RWPE2 (cell line): ENCODE data around the gene CDS2.

Experiments used
- ATAC-seq: fragments of 200-7000 bp; cut with Tn5 transposase; 3 replicates; pipeline ENCODE4 v1.9.1; 2021; ENCODE audit warnings: low read depth
- DNase-seq: peaks from one replicate; pipeline ENCODE4 v3.0.0-alpha.2; 2020; ENCODE audit warnings: low spot score
- H3K27ac ChIP-seq: fragments of 450-650 bp; 2 replicates; pipeline ENCODE4 v1.5.1; 2017; ENCODE audit warnings: mild to moderate bottlenecking; ENCODE audit not compliant: poor library complexity, severe bottlenecking
- H3K27me3 ChIP-seq: fragments of 250-450 bp; sonication (Bioruptor Pico); 2 replicates; pipeline ENCODE4 v1.5.1; 2021; ENCODE audit warnings: mild to moderate bottlenecking, moderate library complexity; ENCODE audit not compliant: insufficient read depth, poor library complexity, severe bottlenecking
- H3K36me3 ChIP-seq: fragments of 250-450 bp; sonication (Bioruptor Pico); 2 replicates; pipeline ENCODE4 v1.5.1; 2020; ENCODE audit warnings: low read depth, mild to moderate bottlenecking, moderate library complexity
- H3K4me1 ChIP-seq: fragments of 250-450 bp; sonication (Bioruptor Pico); 2 replicates; pipeline ENCODE4 v1.5.1; 2021; ENCODE audit warnings: mild to moderate bottlenecking, moderate library complexity; ENCODE audit not compliant: insufficient read depth, poor library complexity, severe bottlenecking
- H3K4me3 ChIP-seq: fragments of 250-450 bp; sonication (Bioruptor Pico); 2 replicates; pipeline ENCODE4 v1.5.1; 2021; ENCODE audit warnings: mild to moderate bottlenecking, moderate library complexity; ENCODE audit not compliant: severe bottlenecking
- H3K9me3 ChIP-seq: fragments of 250-450 bp; sonication (Bioruptor Pico); 2 replicates; pipeline ENCODE4 v1.5.1; 2021; ENCODE audit warnings: mild to moderate bottlenecking, moderate library complexity; ENCODE audit not compliant: severe bottlenecking
- TF ChIP-seq, protein P1 (sequence below): fragments of 450-650 bp; IDR thresholded peaks from one replicate; pipeline ENCODE4 v1.5.1; 2017; ENCODE audit warnings: mild to moderate bottlenecking, moderate library complexity; ENCODE audit not compliant: poor library complexity, severe bottlenecking

The CDS2 gene

DNA sequence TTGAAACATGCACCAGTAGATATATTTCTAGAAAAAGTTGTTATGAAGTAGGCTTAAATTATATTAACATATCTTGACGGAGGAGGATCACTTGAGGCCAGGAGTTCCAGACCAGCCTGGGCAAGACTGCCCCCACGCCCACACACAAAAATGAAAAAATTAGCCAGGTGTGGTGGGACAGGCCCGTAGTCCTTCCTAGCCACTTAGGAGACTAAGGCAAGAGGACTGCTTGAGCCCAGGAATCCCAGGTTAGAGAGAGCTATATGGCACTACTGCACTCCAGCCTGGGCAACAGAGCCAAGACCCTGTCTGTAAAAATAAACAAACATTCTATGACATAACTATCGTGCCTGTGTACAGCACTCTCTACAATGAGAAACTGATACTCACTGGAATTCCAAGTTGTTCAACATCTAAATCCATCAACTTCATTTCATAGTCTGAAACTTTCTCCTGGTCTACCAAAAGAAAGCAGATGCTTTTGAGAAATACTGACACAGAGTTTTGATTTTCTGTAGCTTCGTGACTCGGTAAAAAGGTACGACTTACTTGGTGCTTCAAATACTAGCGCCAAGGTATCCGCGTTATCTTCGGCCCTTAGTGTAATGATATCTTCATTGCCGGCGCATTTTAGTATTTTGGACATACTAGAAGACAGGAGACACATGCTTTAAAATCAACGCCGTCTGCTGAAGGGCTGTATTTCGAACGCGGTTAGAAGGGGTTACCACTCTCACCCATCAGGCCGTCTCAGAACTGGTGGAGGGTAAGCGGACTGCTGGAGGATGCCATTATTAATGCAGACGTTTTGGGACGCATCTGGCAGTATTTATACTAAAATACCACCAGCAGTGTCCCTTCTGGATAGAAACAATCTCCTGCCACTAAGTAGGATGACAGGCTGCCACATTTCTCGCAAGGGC, 8.3 kb upstream of the CDS2 start:
- Histone ChIP-seq H3K4me3 (peak overlapping the region; percentile 60), H3K27me3 (no peaks in the 10 kb centered on the region), H3K4me1 (peaks cover 13% of the 10 kb centered on the region), H3K9me3 (no peaks in the 10 kb centered on the region), H3K27ac (peak overlapping the region; percentile 64), H3K36me3 (peaks cover 51% of the 10 kb centered on the region)
- ATAC-seq: no peak
- no peak for DNase-seq
- TF ChIP-seq, protein P1, sequence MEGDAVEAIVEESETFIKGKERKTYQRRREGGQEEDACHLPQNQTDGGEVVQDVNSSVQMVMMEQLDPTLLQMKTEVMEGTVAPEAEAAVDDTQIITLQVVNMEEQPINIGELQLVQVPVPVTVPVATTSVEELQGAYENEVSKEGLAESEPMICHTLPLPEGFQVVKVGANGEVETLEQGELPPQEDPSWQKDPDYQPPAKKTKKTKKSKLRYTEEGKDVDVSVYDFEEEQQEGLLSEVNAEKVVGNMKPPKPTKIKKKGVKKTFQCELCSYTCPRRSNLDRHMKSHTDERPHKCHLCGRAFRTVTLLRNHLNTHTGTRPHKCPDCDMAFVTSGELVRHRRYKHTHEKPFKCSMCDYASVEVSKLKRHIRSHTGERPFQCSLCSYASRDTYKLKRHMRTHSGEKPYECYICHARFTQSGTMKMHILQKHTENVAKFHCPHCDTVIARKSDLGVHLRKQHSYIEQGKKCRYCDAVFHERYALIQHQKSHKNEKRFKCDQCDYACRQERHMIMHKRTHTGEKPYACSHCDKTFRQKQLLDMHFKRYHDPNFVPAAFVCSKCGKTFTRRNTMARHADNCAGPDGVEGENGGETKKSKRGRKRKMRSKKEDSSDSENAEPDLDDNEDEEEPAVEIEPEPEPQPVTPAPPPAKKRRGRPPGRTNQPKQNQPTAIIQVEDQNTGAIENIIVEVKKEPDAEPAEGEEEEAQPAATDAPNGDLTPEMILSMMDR: no peak

- H3K9me3 ChIP-seq: no peaks in the 10 kb centered on the region
- peaks cover 51% of the 10 kb centered on the region for H3K36me3 ChIP-seq
Measured at GRCh38 chr20:5119143-5119434, 7.7 kb upstream of the CDS2 start.

GRCh38 chr20:5119435-5120184, 7.2 kb upstream of the CDS2 start, which contains the start of gene PCNA:
Gene PCNA, minus strand, starts transcription at chr20:5119958. Its CDS starts 160 bp downstream, at chr20:5119798.
- Histone ChIP-seq H3K4me1 (peaks cover 13% of the 10 kb centered on the region), H3K36me3 (peaks cover 45% of the 10 kb centered on the region), H3K9me3 (no peaks in the 10 kb centered on the region), H3K4me3 (peak within 1 kb of the TSS; percentile 60), H3K27ac (peak within 1 kb of the TSS; percentile 64), H3K27me3 (no peaks in the 10 kb centered on the region)
- ATAC-seq (peak; percentile 92), DNase-seq (peak; percentile 99)
- TF ChIP-seq, protein P1: no peak

More at GRCh38 chr20:5119143-5119434, 7.7 kb upstream of the CDS2 start:
- Histone ChIP-seq H3K4me3 (peak overlapping the region; percentile 60), H3K27me3 (no peaks in the 10 kb centered on the region), H3K4me1 (peaks cover 13% of the 10 kb centered on the region), H3K27ac (peak overlapping the region; percentile 64)
- DNase-seq (no peak), ATAC-seq (no peak)
- TF ChIP-seq, protein P1: no peak

GRCh38 chr20:5120185-5120476, 6.7 kb upstream of the CDS2 start:
- Histone ChIP-seq H3K36me3 (peaks cover 40% of the 10 kb centered on the region), H3K27me3 (no peaks in the 10 kb centered on the region), H3K4me1 (peaks cover 13% of the 10 kb centered on the region), H3K27ac (peak overlapping the region; percentile 64), H3K4me3 (peak overlapping the region; percentile 60), H3K9me3 (no peaks in the 10 kb centered on the region)
- no peak for DNase-seq
- TF ChIP-seq, protein P1: no peak
- no peak for ATAC-seq
